ENCODE data around the gene SLC38A10. TPM values are rescaled to one million over a fixed set of nuclear protein-coding genes. Genes with fewer than 3 reads are reported as not detected.

Gene SLC38A10
- total RNA-seq, 1 experiment from 2014 or later, result 121 TPM

- CTCF ChIA-PET, result no interaction called here
- no peaks in the 10 kb centered on the region for H3K9me3 Mint-ChIP-seq (ENCODE audit: low read depth, unreplicated experiment)
- BruUV-seq (replicated peaks), result no TSS peak
- intact Hi-C loops (cut with micrococcal nuclease; ENCODE audit: unreplicated experiment), result no loop called here
- TF ChIP-seq CTCF (IDR thresholded peaks at IDR 0.05; ENCODE audit: unreplicated experiment), result no peak
- peaks cover 15% of the 10 kb centered on the region for H3K4me1 Mint-ChIP-seq (ENCODE audit: low read depth, unreplicated experiment)
- H3K36me3 Mint-ChIP-seq (ENCODE audit: insufficient read depth, unreplicated experiment), result peaks cover 29% of the 10 kb centered on the region
- H3K27ac Mint-ChIP-seq (ENCODE audit: unreplicated experiment), result no peak overlapping the region
- H3K4me3 Mint-ChIP-seq (ENCODE audit: low read depth, unreplicated experiment), result no peak overlapping the region
- no peak for DNase-seq
- no peaks in the 10 kb centered on the region for H3K27me3 Mint-ChIP-seq (ENCODE audit: unreplicated experiment)
These were observed 75.5 kb downstream of the SLC38A10 start for GRCh38 chr17:81219476-81220180.

DNA sequence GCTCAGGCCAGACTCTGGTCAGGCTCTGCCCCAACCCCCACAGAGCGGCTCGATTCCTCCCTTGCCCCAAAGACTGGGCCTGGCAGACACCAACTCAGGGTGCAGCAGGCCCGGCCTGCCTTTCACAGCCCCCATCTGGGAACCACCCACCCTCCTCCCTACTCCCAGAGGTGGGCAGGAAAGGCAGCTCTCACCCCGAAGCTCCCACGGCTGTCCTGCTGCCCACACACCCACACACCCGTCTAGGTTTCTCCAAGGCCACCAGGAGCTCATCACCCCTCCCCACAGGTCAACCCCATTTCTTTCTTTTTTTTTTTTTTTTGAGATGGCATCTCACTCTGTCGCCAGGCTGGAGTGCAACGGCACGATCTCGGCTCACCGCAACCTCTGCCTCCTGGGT is 76.1 kb downstream of the SLC38A10 start:
- peaks cover 29% of the 10 kb centered on the region for H3K36me3 Mint-ChIP-seq (ENCODE audit: insufficient read depth, unreplicated experiment)
- intact Hi-C loops (cut with micrococcal nuclease; ENCODE audit: unreplicated experiment), result no loop called here
- no peak for TF ChIP-seq CTCF (IDR thresholded peaks at IDR 0.05; ENCODE audit: unreplicated experiment)
- no peak overlapping the region for H3K27ac Mint-ChIP-seq (ENCODE audit: unreplicated experiment)
- no TSS peak for BruUV-seq (replicated peaks)
- DNase-seq, result no peak
- peaks cover 15% of the 10 kb centered on the region for H3K4me1 Mint-ChIP-seq (ENCODE audit: low read depth, unreplicated experiment)
- H3K27me3 Mint-ChIP-seq (ENCODE audit: unreplicated experiment), result no peaks in the 10 kb centered on the region
- no peaks in the 10 kb centered on the region for H3K9me3 Mint-ChIP-seq (ENCODE audit: low read depth, unreplicated experiment)
- no peak overlapping the region for H3K4me3 Mint-ChIP-seq (ENCODE audit: low read depth, unreplicated experiment)
- CTCF ChIA-PET, result no interaction called here

DNA sequence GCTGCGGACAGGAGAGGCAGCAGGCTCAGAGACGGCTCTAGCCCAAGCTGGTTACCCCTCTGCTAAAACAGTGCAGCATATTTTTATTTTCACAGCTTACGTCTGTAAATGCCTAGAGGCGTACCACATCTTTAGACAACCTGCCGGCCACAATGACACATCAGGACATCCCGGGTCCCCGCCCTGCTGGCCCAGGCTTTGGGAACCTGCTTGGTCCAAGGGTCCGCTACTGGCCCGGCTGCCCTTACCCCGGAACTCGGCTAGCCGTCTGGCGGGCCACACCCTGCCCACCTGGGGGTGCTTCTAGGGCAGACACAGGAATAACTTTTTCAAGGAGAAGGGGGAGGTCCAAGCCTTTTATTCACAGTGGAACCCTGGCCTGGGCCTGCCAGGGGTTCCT is 76.6 kb downstream of the SLC38A10 start:
- peaks cover 11% of the 10 kb centered on the region for H3K4me1 Mint-ChIP-seq (ENCODE audit: low read depth, unreplicated experiment)
- no peaks in the 10 kb centered on the region for H3K27me3 Mint-ChIP-seq (ENCODE audit: unreplicated experiment)
- intact Hi-C loops (cut with micrococcal nuclease; ENCODE audit: unreplicated experiment), result no loop called here
- H3K4me3 Mint-ChIP-seq (ENCODE audit: low read depth, unreplicated experiment), result no peak overlapping the region
- CTCF ChIA-PET, result no interaction called here
- peaks cover 24% of the 10 kb centered on the region for H3K36me3 Mint-ChIP-seq (ENCODE audit: insufficient read depth, unreplicated experiment)
- H3K27ac Mint-ChIP-seq (ENCODE audit: unreplicated experiment), result no peak overlapping the region
- no TSS peak for BruUV-seq (replicated peaks)
- DNase-seq, result no peak
- no peaks in the 10 kb centered on the region for H3K9me3 Mint-ChIP-seq (ENCODE audit: low read depth, unreplicated experiment)
- no peak for TF ChIP-seq CTCF (IDR thresholded peaks at IDR 0.05; ENCODE audit: unreplicated experiment)

DNA sequence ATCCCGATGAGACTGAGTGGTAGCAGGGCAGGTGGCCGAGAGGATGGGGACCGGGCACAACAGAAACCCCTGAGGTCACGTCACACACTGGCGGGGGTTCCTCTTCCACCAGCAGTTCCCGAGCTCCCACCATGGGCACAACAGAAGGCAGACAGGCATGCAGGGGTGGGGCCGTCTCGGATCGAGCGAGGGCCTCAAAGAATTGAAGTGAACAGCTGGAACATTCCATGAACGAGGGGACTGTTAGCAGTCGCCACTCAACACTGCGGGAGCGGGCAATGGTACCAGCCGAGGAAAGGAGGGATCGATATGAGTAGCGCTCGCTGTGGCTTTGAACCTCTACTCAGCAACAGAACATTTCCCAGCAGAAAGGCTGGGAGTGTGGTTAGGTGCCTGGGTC is 77.6 kb downstream of the SLC38A10 start:
- Mint-ChIP-seq H3K27ac (ENCODE audit: unreplicated experiment) (no peak overlapping the region), H3K27me3 (ENCODE audit: unreplicated experiment) (no peaks in the 10 kb centered on the region), H3K4me3 (ENCODE audit: low read depth, unreplicated experiment) (no peak overlapping the region), H3K9me3 (ENCODE audit: low read depth, unreplicated experiment) (no peaks in the 10 kb centered on the region), H3K4me1 (ENCODE audit: low read depth, unreplicated experiment) (peaks cover 8% of the 10 kb centered on the region), H3K36me3 (ENCODE audit: insufficient read depth, unreplicated experiment) (peaks cover 14% of the 10 kb centered on the region)
- CTCF ChIA-PET, result no interaction called here
- DNase-seq, result no peak
- intact Hi-C loops (cut with micrococcal nuclease; ENCODE audit: unreplicated experiment), result no loop called here
- TF ChIP-seq CTCF (IDR thresholded peaks at IDR 0.05; ENCODE audit: unreplicated experiment), result no peak
- no TSS peak for BruUV-seq (replicated peaks)

Measured in Calu3 (cell line).